HG02870 (cell line): ENCODE measurements around the gene MYH14.

ENCODE experiments used
- ATAC-seq: cut with Tn5 transposase; IDR thresholded peaks from one replicate; pipeline ENCODE4 v1.9.1; 2021; ENCODE audit warnings: mild to moderate bottlenecking, moderate library complexity; ENCODE audit not compliant: unreplicated experiment

The MYH14 gene

DNA sequence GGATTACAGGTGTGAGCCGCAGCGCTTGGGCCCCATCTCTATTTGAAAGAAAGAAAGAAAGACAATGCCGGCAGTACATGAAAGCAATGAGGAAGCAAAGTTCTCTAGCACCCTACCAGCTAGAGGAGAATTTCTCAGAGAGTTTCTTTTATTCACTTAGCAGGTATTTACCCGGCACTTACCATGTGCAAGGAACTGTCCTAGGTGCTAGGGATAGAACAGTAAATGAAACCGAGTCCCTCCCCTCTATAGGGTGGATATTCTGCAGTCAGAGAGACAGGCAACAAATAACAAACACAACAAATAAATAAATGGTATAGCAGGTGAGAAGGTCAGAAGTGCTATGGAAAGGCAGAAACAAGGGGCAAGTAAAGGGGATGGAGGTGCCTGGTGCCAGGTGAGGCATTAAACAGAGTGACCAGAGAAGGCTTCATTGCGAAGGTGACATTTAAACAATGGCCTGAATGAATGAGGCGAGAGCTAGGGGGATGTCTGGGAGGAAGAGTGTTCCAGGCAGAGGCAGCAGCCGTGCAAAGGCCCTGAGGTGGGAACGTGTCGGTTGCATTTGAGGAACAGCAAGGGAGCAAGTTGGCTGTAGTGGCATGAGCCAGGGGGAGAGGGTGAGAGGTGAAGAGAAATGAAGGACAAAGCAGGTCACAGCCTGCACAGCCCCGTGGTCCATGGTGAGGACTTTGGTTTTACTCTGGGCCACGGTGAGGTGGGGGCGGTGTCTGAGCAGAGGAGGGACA, 10.8 kb upstream of the MYH14 start:
- no peak for ATAC-seq

DNA sequence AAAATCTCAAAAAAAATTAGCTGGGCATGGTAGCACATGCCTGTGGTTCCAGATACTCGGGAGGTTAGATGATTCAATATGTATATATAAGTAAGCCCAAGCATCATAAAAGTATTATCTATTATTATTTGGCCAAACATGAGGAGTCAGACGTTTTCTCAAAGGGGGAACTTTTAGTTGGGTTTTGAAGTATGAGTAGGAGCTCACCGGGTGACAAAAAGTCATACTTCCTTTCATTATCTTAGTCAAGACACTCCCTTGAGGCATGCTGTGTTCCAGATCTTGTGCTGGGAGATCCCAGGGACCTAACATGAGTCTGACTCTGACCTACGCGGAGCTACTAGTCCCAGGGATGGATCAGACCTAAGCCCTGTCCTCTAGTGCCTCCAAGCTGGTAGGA, 8.2 kb upstream of the MYH14 start:
- ATAC-seq = no peak

DNA sequence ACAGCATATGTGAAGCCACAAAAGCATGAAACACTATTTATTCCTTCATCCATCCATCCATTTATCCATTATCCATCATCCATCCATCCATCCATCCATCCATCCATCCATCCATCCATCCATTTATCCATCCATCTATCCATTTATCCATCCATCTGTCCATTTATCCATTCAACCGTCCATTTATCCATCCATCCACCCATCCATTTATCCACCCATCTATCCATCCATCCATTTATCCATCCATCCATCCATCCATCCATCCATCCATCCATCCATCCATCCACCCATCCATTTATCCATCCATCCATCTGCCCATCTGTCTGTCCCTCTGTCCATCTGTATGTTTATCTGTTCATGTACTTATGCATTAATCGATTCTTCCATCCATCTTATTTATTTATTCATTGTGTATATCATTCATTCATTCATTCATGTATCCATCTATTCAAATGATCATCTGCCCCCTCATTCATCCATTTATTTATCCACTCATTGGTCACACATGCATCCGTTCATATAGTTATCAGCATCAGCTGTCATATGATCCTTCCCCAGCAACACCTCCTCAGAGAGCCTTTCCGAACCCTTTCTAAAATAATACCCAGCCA, 7.0 kb upstream of the MYH14 start:
- no peak for ATAC-seq

DNA sequence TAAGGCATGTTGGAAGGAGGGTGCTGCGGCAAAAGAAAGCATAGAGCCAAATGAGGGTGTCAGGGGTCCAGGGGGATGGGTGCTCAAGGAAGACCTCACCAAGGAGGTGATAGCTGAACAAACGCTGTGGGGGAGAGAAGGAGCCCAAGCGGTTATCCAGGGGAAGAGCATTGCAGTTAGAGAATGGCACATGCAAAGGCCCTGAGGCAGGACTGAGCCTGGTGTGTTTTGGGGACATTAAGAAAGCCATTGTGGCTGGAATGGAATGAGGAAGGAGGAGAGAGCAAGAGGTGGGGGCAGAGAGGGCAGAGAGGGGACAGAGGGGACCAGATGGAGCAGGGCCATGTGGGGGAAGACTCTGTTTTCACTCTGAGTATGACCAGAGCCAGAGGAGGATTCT, 6.1 kb upstream of the MYH14 start:
- no peak for ATAC-seq

DNA sequence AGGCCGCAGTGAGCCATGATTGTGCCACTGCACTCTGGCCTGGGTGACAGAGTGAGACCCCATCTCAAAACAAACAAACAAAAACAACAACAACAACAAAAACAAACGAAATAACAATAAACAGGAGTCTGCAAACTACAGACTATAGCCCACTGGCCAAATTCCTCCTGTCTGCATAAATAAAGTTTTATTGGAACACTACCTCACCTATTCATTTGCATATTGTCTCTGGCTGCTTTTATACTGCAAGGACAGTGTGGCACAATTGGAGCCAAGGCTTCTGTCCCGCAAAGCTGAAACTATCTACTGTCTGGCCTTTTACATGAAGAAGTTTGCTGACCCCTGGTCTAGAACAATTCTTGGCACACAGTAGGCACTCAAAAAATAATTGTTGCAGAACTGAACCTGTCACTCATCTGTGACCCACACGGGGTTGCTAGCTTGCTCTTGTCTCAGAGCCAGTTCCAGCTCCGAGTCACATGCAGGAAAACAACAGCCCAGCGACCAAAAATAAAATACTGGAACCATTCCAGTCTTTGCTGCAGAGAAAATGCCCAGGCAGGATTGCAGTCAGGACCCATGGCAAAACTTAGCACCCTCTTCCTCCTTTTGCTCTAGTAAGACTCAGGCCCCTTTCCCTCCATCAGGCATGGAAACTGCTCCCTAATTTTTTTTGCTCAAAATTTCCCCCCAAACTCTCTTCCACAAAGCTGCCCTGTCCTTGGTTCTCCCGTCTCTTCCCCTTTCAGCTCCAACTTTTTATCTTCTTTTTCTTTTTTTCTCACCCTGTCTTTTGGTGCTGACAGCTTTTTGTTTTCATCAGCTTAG, 4.8 kb upstream of the MYH14 start:
- no peak for ATAC-seq

DNA sequence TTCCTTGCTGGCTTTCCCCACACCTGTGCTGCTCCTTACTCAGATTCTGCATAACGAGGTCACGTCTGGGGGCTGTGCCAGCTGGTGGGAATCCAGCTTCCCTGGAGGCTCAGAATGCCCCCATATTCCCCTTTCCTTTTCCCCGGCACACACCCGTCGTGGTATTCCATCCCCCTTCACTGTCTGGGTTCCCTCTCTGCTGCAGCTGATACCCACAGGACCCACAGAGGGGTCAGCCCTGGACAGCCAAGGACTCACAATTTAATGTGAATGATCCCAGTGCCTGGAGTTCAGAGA, 4.2 kb upstream of the MYH14 start:
- ATAC-seq = no peak

DNA sequence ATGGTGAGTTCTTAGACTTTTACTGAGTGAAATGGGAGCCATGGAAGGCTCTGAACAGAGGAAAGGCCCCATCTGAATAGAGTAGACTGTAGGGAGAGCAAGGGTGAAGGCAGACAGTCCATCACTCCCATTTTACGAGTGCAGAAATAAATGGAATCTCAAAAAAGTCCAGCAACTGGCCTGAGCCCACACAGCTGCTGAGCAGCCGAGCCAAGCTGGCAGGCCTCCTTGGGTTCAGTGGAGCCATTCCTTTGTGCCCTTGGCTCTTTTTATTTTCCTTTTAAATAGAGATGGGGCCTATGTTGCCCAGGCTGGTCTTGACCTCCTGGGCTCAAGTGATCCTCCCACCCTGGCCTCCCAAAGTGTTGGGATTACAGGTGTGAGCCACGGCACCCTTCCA, 1.0 kb upstream of the MYH14 start:
- no peak for ATAC-seq

DNA sequence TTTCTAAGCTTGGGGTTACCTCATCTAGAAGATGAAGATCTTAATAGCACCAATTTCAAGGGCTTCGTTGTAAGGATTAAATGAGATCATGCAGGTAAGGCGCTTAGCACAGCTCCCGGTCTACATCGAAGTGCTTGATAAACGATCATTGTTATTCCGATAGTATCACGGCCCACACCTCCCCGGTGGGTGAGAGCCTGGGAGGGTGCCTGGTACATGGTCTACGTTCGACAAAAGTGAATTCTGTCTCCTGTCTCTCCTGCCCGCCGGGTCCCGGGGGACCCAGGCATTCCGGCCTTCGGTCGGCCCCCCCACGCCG, 501 bp upstream of the MYH14 start:
- no peak for ATAC-seq

DNA sequence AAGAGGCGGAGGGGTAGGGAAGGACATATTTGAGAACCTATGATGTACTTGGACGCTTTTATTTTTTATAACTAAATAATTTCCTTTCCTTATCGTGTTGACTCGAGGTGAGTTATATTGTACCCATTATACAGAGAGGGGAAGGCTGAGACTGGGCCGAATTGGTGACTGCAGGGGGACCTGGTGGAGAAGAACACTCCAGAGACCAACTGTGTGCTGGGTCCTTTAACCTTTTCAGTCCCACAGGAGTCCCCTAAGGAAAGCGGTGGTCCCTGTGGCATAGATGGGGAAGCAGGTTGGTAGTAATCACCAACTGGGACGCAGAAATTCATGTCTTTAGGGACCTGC, 633 bp downstream of the MYH14 start:
- no peak for ATAC-seq

DNA sequence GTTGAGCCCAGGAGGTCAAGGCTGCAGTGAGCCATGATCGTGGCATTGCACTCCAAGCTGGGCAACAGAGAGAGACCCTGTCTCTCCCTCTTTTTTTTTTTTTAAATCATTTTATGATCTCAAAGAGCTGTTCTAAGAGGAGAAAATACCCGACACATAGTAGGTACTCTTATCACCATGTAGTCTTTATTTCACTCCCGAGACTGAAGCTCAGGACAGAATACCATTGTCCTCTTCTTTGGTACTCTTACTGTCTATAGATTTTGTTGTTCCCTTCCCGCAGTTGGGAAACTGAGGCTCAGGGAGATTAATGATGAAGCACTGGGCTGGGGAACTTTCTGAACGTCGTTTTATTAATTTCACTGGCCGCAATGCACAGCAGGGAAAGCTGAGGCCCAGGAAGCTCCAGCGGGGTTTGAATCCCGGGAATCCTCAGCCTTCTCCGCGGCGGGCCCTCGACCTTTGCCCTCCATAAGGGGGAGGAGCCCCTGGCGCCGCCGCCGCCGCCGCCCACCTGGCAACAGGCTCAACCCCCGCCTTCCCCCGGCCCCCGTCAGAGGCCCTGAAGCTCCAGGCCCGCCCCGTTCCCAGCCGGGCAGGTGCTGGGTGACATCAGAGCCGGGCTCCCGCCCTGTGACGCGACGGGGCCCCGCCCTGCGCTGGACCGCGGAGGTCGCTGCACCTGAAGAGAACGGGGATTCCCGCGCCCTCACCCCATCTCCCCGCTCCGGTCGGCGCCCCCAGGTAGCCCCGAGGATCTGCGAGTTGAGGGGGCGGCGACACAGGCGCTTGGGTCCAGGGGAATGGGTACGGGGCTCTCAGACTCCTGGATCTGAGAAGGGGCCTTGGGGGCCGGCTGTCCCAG, 1.6 kb downstream of the MYH14 start:
- ATAC-seq = no peak

DNA sequence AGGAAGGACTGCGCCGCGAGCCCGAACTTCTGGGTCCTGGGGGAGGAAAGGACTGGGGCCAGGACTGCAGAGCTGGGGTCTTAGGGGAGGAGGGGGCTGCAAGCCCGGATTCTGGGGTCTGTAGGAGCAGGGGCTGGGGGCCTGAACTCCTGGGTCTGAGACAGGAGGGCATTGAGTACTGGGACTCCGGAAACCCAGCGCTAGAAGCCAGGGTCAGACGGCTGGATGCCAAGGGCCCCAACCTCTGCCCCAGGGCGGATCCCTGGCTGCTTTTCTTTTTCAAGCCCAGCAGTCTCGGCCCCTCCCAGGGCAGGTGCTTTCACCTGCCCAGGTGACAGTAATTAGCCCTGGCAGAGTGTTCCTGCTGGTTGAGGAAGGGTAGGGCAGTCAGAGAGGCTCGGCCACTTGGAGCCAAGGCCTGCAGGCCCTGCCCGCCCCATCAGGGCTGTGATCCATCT, 2.3 kb downstream of the MYH14 start:
- ATAC-seq = no peak

DNA sequence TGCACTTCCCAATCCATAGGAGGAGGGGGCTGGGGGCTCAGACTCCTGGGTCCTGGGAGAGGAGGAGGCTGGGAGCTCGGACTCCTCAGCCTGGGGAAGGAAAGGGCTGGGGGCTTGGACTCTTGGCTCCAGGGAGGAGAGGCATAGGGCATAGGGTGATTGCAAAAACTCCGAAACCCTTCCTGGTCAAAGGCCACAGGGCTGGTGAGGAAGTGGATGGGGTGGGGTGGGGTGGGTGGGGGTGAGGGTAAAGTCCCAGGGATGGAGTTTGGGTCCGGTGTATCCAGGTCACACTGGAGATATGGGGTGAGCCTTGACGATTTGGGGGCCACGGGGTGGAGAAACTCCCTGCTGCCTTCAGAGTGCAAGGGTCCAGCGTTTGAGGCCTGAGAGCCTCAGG, 2.8 kb downstream of the MYH14 start:
- no peak for ATAC-seq

DNA sequence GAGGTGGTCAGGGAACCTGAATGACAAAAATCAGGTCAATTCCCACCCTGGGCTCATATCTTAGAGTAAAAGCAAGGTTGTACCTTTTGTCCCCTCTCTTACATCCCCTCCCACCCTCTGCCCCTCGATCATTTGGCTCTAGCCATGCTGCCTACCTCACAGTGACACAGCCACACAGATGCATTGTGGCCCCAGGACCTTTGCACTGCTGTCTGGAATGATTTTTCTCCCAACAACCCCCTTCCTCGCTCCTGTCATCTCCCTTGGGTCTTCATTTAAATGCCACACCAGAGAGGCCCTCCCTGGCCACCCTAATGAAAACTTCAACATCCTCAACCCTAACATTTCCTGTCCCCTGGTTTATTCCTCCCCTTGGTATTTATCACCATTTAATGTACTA, 4.3 kb downstream of the MYH14 start:
- no peak for ATAC-seq

DNA sequence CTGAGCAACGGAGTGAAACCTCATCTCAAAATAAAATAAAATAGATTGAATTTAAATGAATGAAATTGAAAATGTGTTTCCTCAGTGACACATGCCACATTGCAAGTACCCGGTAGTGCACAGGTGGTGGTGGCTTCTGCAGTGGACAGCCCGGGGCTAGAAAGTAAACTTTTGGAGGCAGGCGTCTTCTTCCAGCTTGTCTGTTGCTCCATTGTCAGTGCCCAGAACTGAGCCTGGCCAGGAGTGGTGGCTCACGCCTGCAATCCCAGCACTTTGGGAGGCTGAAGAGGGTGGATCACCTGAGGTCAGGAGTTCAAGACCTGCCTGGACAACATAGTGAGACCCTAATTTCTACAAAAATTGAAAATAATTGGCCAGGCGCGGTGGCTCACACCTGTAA, 5.7 kb downstream of the MYH14 start:
- ATAC-seq = no peak

DNA sequence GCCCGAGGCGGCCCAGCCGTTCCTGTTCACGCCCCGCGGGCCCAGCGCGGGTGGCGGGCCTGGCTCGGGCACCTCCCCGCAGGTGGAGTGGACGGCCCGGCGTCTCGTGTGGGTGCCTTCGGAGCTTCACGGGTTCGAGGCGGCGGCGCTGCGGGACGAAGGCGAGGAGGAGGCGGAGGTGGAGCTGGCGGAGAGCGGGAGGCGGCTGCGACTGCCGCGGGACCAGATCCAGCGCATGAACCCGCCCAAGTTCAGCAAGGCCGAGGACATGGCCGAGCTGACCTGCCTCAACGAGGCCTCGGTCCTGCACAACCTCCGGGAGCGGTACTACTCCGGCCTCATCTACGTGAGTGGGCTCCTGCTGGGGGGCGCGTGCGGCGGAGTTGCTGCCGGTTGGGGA, 7.0 kb downstream of the MYH14 start:
- ATAC-seq = no peak

DNA sequence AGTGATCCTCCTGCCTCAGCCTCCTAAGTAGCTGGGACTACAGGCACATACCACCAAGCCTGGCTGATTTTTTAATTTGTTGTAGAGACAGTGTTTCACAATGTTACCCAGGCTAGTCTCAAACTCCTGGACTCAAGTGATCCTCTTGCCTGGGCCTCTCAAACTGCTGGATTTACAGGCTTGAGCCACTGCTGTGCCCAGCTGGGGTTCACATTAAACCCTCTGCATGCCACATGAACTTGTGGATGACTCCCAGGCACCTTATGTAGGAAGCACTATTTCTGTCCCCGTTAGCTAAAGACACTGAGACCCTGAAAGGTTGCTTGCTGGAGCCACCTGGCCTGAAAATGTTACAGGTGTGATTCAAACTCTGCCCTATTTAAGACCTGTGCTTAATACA, 10.5 kb downstream of the MYH14 start:
- ATAC-seq = no peak

DNA sequence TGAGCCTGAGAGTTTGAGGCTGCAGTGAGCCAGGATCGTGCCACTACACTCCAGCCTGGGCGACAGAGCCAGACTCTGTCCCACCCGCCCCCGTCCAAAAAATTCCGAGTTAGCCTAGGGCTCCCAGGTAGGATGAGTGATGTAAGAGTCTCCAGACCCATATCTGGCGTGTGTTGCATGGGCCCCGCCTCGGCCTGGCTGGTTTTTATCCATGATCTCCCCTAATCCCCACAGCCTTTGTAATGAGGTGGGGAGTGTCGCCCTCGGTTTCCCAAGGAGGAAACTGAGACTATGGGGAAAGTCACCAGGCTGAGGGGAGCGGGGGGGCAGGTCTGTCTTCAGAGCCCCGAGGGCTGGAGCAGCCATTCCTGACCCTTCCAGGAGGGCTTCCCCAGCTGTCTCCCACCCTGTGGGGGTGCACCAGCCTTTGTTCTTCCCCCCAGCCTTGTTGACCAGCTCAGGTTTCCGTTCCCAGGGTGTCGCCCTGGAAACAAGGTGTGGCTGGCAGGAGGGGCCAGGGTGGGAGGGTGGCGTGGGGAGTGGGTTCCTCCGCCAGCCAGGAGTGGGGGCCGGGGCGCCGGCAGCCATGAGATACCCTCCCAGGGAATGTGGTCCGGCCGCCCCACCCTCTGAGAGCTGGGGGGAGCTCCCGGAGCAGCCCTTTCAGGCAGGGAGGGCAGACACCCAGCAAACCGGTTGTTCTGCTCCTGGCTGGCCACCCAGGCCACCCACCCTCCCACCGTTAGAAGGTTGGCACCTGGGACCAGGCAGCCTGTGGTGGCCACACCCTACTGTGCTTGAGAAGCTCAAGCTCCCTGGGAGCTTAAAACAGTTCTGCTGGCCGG, 11.5 kb downstream of the MYH14 start:
- no peak for ATAC-seq

DNA sequence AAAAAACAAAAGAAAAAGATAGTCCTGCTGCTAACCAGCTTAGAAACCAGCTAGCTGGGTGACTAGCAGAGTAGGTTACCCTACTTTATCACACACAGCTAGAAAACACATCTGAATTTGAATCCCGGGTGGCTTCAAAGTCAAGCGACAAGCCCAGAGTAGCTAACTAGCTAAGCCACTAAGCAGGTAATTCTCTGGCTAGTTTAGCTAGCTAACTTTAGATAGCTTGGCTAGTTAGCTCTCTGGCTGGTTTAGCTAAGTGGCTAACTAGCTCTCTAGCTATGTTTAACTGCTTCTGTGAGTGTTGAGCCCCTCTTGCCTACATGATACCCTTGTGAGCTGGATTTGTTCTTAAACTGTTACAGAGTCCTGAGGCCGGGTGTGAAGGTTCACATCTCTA, 12.4 kb downstream of the MYH14 start:
- no peak for ATAC-seq

DNA sequence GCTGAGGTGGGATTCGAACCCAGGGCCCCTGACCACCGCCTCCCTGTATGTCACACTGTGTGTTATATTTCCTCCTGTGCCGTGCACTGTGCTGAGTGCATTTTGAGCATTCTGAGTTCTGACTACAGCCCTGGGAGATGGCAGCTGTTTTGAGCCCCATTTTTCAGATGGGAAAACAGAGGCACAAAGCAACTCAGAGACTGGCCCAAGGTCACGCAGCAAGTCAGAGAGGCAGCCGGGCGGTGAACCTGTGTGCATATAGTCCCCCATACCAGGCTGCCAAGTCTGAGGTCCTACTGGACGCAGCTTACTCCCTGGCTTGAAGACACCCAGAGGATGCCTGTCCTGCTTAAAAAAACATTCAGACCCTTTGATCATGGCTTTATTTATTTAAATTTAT, 17.7 kb downstream of the MYH14 start:
- ATAC-seq = no peak

DNA sequence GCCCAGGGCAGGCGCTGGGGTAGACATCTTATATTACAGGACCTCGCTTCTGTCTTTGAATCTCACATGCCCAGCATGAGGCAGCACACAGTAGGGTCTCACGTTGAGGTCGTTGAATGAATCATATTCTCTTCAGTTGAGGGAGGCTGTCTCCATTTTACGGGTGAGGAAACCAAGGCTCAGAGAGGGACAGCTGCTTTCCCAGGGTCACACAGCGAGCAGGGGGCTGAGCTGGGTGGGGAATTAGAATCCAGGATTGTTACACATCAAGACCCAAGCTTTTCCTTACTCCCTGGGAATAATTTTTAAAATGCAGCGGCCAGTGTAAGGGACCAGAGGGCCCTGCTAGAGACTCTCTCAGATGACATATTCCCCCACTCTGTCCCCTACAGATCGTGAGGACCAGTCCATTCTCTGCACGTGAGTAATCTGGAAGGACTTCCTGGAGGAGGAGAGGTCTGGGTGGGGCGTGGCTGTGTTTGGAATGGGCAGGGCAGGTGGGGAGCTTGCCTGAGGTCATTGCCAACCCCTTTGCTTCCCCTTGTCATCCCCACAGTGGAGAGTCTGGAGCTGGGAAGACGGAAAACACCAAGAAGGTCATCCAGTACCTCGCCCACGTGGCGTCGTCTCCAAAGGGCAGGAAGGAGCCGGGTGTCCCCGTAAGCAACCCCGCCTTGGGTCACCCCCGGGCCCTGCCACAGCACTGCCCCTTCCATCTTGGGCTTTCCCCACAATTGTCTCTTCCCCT, 19.4 kb downstream of the MYH14 start:
- ATAC-seq = no peak
